ENCODE data around the gene HMCN2.

GRCh38 chr9:130381660-130382059 is 116.1 kb downstream of the HMCN2 start:
- TF ChIP-seq CTCF (conservative IDR thresholded peaks at IDR 0.05; ENCODE audit: low read length) (no peak), EZH2phosphoT487 (IDR thresholded peaks at IDR 0.05; ENCODE audit: borderline replicate concordance) (no peak)
